DMS114 treated with DMSO at 0.1 percent for 48 hours (cell line): Measurements from ENCODE around the gene TNRC6B.
"Not testable (repeated sequence)": the region's sequence is repeated elsewhere in the genome, so short reads cannot be mapped to it uniquely, and the experiment has no call there.

Source experiments
- DNase-seq: peaks from one replicate; lab custom pipeline; 2025; ENCODE audit not compliant: unreplicated experiment; lab: John Stamatoyannopoulos, UW

TNRC6B gene

DNA sequence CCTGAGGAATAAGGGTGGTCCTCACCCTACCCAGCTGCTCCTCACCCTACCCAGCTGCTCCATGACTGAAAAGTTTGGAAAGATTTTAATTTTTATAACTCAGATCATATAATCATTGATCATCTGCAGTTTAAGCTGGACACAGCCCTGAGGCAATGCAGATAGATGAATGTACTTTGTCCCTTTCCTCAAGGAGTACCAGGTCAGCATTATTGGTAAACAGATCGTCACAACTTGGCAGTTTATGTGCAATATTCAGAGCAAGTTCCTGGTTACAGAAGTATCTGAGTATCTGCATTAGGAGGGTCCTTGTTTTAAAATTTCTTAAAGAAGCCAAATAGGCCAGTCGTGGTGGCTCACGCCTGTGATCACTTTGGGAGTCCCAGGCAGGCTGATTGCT lies 3.6 kb downstream of the TNRC6B start:
- DNase-seq = no peak

DNA sequence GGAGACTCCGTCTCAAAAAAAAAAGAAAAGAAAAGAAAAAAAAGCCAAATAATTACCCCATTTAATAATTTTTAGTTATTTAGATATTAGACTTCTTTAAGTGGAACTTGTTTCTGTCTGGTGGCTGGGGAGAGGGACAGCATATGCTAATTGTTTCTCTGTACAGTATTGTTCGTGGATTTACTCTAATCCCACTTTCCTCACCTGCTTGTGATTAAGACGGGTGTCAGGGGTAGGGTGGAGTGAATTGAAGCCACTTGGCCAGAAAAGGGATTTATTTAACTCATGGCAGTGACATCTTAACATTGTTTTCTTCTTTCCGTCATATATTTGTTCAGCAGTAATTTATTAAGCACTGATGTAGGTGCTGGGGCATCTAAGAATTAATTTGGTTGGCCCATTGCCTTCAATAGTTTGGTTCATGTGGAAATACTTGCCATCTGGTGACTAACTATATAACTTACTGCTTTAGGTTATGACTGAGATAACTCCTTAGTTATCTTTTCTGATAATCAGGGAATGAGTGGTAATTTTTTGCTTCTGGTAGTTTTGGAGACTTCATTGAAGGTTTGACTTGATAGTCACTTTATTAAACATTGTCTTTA lies 4.6 kb downstream of the TNRC6B start:
- no peak for DNase-seq

GRCh38 chr22:40183029-40183581 lies 5.4 kb downstream of the TNRC6B start:
- no peak for DNase-seq

DNA sequence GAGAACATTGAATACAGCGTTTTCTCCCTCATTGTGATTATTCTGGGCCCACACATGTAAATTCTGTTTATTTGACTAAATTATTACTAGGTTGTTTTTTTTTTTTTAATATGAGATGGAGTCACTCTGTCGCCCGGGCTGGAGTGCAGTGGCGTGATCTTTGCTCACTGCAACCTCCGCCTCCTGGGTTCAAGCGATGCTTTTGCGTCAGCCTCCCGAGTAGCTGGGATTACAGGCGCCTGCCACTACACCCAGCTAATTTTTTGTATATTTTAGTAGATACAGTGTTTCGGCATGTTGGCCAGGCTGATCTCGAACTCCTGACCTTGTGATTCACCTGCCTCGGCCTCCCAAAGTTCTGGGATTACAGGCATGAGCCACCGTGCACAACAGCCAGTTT lies 5.9 kb downstream of the TNRC6B start:
- DNase-seq = not testable (repeated sequence)

DNA sequence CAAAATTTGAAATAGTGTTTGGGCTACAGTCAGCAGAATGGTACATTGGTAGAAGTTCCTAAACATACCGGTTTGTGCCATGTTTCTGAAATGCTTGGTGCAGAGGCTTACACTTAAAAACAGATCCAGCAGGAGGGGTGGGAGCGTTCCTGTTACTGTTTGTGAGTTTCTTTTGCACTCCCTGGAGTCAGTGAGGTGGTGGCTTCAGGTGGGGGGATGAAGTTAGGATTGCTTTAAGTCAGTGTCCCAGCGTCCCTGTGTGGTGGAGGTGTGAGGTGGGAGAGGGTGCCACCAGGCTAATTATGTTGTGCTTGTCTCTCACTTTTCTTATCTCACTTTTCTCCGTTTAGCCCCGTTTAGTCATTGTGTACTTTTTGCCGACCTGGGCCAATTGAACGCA lies 9.7 kb downstream of the TNRC6B start:
- no peak for DNase-seq

DNA sequence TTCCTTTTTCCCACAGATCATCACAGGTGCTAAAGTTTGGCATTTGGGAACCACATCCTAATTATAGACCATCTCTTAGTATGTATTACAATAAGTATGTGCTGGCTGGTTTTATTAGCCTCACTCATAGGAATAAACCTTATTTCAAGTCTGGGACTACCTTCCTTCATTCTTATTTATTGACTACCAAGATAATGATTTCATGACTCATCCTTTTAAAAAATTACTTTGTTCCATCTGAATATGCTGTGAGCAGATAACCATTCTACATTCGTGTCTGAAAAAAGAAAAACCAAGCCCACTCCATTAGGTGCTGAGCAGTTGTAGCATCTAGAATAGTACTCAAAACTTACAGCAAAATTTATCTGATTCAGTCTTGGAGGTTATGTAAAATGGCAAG lies 12.3 kb downstream of the TNRC6B start:
- no peak for DNase-seq

DNA sequence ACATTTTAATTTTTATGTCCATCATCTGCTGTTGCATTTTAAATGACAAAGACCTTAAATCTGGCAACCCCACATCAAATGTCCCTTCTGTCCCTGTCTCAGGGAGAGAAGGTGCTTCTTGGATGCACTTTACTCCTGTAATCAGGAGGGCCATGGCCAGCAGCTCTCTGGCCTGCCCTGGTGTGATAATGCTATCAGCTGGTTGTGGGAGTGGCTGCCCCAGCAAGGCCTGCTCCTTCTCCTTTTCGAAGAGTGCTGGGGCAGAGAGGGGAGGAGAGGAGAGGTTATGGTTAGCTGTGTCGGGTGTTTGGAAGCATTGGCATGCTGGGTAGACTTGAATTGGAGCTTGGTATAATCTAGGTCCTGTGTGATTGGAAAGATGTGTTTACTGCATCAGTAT lies 12.8 kb downstream of the TNRC6B start:
- no peak for DNase-seq

GRCh38 chr22:40193429-40194421 lies 16.0 kb downstream of the TNRC6B start:
- peak; percentile 18 for DNase-seq

- no peak for DNase-seq
Measured at GRCh38 chr22:40194656-40195055, 16.9 kb downstream of the TNRC6B start.

DNA sequence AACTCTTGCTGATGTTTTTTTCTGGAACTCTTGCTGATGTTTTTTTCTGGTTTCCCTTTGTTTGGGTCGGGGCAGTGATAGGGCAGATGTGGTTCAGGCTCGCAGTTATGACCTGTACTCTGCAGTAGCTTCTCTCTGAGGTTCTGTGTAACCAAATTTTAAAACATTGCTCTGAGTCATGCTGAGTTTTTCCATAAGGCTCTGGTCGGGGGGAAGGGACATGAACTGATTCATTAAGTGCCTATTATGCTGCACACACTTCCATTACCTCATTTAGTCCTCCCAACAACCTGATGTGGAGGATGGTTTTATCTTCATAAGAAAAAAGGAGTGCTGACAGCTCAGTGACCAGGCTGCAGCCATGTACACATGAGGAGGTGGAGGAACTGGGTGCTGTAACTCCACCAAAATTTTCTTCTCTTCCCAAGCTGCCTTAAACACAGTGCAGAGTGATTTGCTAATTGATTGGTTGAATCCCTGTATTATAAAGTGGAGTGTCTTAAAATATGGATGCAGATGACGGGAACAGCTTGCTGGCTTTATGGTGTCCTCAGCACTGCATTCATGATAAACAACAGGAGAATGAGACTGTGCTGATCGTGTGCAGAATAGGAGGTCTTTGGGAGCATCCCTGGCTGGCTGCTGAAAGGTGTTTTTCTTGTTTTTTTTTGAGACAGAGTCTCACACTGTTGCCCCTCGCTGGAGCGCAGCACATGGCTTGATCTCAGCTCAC lies 19.1 kb downstream of the TNRC6B start:
- DNase-seq = no peak

DNA sequence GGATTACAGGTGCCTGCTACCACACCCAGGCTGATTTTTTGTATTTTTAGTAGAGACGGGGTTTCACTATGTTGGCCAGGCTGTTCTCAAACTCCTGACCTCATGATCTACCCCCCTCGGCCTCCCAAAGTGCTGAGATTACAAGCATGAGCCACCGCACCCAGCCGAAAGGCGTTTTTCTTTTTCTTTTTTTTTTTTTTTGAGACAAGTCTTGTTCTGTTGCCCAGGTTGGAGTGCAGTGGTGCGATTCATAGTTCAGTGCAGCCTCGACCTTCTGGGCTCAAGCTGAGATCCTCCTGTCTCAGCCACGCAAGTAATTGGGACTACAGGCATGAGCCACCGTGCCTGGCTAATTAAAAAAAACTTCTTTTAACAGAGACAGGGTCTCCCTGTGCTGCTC lies 19.7 kb downstream of the TNRC6B start:
- not testable (repeated sequence) for DNase-seq

DNA sequence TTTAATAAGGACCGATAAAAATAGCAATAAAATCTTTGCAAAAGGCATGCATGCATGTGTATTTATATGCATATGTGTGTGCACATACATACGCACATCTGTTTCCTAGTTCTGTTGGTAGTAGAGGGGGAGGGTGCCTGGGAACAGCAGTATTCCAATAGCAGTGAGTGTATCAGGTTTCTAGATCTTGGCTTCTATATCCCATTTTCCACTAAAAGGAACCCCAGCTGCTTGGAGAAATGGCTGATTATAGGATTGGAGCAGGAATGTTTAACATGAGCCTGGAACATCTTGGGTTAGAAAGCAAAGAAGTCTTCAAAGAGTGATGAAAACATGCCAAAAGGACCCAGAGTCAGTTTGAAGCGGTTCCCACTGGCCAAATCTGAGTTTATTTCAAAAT lies 21.0 kb downstream of the TNRC6B start:
- no peak for DNase-seq

DNA sequence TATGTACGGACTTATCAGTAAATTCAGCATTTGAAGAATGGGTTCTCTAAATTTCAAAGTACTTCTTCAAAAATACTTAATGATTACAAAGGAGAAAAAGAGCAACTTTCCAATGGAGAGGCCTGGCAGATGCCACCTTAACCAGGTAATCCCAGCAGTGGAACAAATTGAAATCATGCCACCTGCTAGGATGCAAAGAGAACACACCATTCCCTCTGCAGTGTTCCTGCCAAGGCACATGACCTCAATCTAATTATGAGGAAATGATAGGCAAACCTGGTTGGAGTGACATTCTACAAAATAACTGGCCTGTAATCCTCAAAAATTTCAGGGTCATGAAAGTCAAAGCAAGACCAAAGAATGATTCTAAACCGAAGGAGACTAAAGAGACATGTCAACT lies 21.5 kb downstream of the TNRC6B start:
- no peak for DNase-seq

DNA sequence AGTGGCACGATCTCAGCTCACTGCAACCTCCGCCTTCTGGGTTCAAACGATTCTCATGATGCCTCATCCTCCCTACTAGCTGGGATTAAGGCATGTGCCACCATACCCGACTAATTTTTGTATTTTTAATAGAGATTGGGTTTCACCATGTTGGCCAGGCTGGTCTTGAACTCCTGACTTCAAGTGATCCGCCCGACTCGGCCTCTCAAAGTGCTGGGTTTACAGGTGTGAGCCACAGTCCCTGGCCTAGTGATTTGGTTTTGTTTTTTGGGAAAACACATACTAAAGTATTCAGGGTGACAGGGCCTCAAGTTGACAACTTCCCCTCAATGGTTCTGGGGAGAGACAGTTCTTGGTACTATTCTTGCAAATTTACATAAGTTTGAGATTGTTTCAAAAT lies 22.1 kb downstream of the TNRC6B start:
- DNase-seq = no peak

DNA sequence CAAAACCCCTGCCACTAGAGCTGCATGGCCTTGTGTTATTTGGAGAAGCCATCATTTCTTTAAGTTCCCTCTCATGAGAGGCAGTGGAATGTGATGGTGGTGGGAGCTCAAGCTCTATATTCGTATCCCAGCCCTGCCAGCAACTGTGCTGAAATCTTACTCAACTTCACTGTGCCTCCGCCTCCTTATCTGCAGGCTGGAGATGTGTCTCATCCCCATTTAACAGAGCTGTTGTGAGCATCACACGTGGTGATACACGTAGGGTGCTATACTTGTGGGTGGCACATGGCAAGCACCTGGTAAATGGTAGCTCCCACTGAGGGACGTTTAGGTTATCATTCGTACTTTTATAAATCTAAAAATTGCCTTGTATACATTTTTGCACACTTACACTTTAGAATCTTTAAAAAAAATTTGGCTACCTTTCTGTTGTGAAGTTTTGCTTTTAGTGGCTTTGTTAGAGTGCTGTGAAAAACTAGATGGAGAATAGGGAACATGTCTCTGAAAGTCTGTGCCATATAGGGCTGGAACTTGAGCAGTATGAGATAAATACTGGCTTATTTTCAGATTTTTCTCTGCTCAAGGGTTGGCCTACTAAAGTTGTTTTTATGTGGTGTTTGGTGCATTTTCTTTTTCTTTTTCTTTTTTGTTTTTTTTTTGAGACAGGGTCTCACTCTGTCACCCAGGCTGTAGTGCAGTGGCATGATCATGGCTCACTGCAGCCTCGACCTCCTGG lies 23.2 kb downstream of the TNRC6B start:
- no peak for DNase-seq

GRCh38 chr22:40202225-40202944 lies 24.7 kb downstream of the TNRC6B start:
- no peak for DNase-seq

GRCh38 chr22:40203572-40203971 lies 25.8 kb downstream of the TNRC6B start:
- DNase-seq = no peak

GRCh38 chr22:40204321-40205116 lies 26.8 kb downstream of the TNRC6B start:
- no peak for DNase-seq

- DNase-seq = no peak
Measured at GRCh38 chr22:40206561-40206960, 28.8 kb downstream of the TNRC6B start.
